ENCODE measurements around the gene ZFYVE28.
A peak's percentile ranks its signal among the peaks of the same experiment; 100 is the strongest.

Gene ZFYVE28

GRCh38 chr4:2260344-2261109, 157.9 kb downstream of the ZFYVE28 start:
- H3K9me3 ChIP-seq = no peaks in the 10 kb centered on the region
- H3K27ac ChIP-seq = peak overlapping the region; percentile 96
- H3K4me3 ChIP-seq (ENCODE audit: low read depth in 1 of 2, low read length in 1 of 2) = peak overlapping the region; percentile 74 to 94
- no peaks in the 10 kb centered on the region for H3K27me3 ChIP-seq
- H3K4me1 ChIP-seq (ENCODE audit: control insufficient read depth in 1 of 2, insufficient read depth in 1 of 2, low read depth in 1 of 2, low read length in 1 of 2) = peaks cover 14 to 26% of the 10 kb centered on the region in 2 experiments
- TF ChIP-seq CTCF (IDR thresholded peaks at IDR 0.05) = no peak
- peaks cover 20% of the 10 kb centered on the region for H3K36me3 ChIP-seq

DNA sequence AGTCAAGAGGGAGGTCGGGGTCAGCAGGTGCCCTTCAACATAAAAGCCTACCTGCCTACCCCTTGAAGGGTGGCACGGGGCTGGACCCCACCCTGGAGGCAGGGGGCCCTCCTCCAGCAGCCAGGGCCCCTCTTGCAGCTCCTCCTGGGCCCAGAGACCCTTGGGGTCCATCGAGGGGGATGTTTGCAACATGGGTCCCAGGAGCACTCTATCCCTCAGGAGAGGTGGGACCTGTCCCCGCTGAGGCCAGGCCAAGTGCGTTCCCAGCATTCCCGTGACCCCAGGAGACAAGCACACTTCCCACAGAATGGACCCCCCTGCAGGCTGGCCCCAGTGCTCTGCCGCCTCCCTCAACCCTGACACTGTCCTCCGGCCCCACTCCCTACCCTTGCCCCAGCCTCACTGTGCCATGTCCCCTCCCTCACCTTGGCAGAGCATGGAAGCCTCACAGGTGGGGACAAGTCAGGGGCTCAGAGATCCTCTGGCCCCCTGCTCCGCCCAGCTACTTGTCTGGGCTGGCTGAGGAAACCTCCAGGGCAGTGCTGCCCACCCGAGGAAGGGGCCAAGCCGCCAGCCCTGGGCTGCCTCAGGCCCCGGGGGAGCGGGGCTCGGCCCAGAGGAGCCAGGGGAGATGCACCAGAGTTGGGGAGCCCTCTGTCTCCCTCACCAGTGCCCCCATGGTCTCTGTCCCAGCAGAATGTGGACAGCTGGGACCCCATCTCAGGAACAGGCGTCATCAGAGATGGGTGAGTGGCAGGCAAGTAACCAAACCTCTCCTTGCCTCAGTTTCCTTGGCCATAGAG, 158.7 kb downstream of the ZFYVE28 start:
- TF ChIP-seq CTCF (IDR thresholded peaks at IDR 0.05) = no peak
- Histone ChIP-seq H3K4me1 (ENCODE audit: control insufficient read depth in 1 of 2, insufficient read depth in 1 of 2, low read depth in 1 of 2, low read length in 1 of 2) (peaks cover 14 to 26% of the 10 kb centered on the region in 2 experiments), H3K4me3 (ENCODE audit: low read depth in 1 of 2, low read length in 1 of 2) (no peak overlapping the region), H3K27me3 (no peaks in the 10 kb centered on the region), H3K27ac (no peak overlapping the region), H3K9me3 (no peaks in the 10 kb centered on the region), H3K36me3 (peaks cover 25% of the 10 kb centered on the region)

DNA sequence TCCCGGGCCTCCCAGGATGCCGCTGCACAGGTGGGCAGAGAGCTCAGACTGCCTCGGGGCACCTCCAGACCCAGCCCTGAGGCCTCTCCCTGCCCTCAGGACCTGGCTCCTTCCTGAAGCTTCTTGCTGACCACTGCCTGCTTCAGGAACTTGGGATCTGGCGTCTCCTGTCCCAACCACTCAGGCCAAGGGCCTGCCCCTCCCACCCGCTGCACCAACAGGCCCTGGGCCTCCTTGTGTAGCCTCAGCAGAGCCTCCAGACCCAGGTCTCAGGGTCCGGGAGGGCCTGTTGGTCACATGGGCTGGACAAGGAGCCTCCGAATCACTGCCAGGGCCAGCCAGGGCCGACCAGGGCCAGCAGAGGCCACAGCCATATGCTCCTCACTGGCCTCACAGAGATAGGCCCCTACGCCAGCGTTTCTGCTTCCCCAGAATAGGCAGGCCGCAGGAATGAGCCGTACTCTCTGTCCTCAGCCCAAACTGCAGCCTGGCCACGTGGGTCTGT, 159.4 kb downstream of the ZFYVE28 start:
- Histone ChIP-seq H3K27me3 (no peaks in the 10 kb centered on the region), H3K9me3 (no peaks in the 10 kb centered on the region), H3K4me1 (ENCODE audit: control insufficient read depth in 1 of 2, insufficient read depth in 1 of 2, low read depth in 1 of 2, low read length in 1 of 2) (peaks cover 14 to 26% of the 10 kb centered on the region in 2 experiments), H3K27ac (no peak overlapping the region), H3K36me3 (peaks cover 31% of the 10 kb centered on the region), H3K4me3 (ENCODE audit: low read depth in 1 of 2, low read length in 1 of 2) (no peak overlapping the region)
- TF ChIP-seq CTCF (IDR thresholded peaks at IDR 0.05) = no peak

GRCh38 chr4:2258091-2259035, 160.1 kb downstream of the ZFYVE28 start:
- H3K27me3 ChIP-seq = no peaks in the 10 kb centered on the region
- H3K27ac ChIP-seq = no peak overlapping the region
- no peak overlapping the region for H3K4me3 ChIP-seq (ENCODE audit: low read depth in 1 of 2, low read length in 1 of 2)
- no peaks in the 10 kb centered on the region for H3K9me3 ChIP-seq
- TF ChIP-seq CTCF (IDR thresholded peaks at IDR 0.05) = no peak
- peaks cover 37% of the 10 kb centered on the region for H3K36me3 ChIP-seq
- peaks cover 14 to 26% of the 10 kb centered on the region in 2 experiments for H3K4me1 ChIP-seq (ENCODE audit: control insufficient read depth in 1 of 2, insufficient read depth in 1 of 2, low read depth in 1 of 2, low read length in 1 of 2)

Measured in neutrophil (primary cell).